GM12892 (cell line): Measurements from ENCODE around the gene KRTAP10-7.

Experiments used
- POLR2A ChIP-seq: IDR thresholded peaks from 2 replicates; pipeline ENCODE4 v1.6.1; 2011; ENCODE audit warnings: low read depth, low read length, control low read depth
- POLR2AphosphoS5 ChIP-seq: IDR thresholded peaks from 2 replicates; pipeline ENCODE4 v1.6.1; 2011; ENCODE audit warnings: low read depth, low read length, control low read depth
- TAF1 ChIP-seq: IDR thresholded peaks from 2 replicates; pipeline ENCODE4 v1.6.1; 2011; ENCODE audit warnings: low read depth, mild to moderate bottlenecking, control low read depth, low read length, borderline replicate concordance

GRCh38 chr21:44644878-44645277, 44.5 kb downstream of the KRTAP10-7 start:
- no peak for TF ChIP-seq POLR2A
- no peak for TF ChIP-seq POLR2AphosphoS5
- TF ChIP-seq TAF1 = no peak
